ENCODE measurements around the gene TNPO3.
A peak's percentile ranks its signal among the peaks of the same experiment; 100 is the strongest.

Gene TNPO3

DNA sequence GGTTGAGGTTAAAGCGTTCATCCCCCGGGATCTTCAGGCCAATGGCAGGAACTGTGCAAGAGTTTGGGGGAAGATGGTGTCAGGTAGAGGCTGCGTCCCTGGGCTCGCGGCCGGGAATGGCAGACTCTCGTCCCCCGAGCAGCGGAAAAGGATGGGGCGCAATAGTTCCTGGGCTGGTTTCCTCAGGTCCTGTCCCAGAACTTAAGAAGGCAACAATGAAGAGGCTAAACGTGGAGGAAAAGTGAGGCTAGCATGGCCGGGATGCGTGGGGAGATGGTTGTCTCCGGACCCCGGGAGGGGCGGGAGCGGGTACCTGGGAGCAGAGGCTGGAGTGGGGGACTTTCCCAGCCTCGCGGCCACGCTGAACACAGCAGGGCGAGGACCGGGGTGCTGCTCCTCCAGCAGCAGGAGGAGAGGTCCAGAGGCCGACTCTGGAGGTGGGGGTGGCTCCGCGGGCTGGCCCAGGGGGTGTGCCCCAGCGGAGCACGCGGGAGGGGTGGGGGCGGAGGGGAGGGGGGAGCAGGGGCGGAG is 116.3 kb downstream of the TNPO3 start:
- H3K4me3 ChIP-seq (ENCODE audit: low read length) = peak overlapping the region; percentile 87
- TF ChIP-seq ZNF274 (IDR thresholded peaks at IDR 0.05; ENCODE audit: low read depth, low read length) = no peak

GRCh38 chr7:128937647-128938543 is 117.0 kb downstream of the TNPO3 start, which contains the start of gene IRF5:
IRF5 (plus strand) TSS chr7:128937927; CDS start chr7:128942082, 4,155 bp downstream.
- peak within 1 kb of the TSS; percentile 87 for H3K4me3 ChIP-seq (ENCODE audit: low read length)
- TF ChIP-seq ZNF274 (IDR thresholded peaks at IDR 0.05; ENCODE audit: low read depth, low read length) = no peak

GRCh38 chr7:128937271-128937646 is 117.7 kb downstream of the TNPO3 start:
- peak overlapping the region; percentile 87; the same call in 1 of the 2 replicates for H3K4me3 ChIP-seq (ENCODE audit: low read length)
- no peak for TF ChIP-seq ZNF274 (IDR thresholded peaks at IDR 0.05; ENCODE audit: low read depth, low read length)

GRCh38 chr7:128936798-128937197 is 118.1 kb downstream of the TNPO3 start:
- H3K4me3 ChIP-seq (ENCODE audit: low read length) = peak overlapping the region; percentile 87; the same call in 1 of the 2 replicates
- TF ChIP-seq ZNF274 (IDR thresholded peaks at IDR 0.05; ENCODE audit: low read depth, low read length) = no peak

DNA sequence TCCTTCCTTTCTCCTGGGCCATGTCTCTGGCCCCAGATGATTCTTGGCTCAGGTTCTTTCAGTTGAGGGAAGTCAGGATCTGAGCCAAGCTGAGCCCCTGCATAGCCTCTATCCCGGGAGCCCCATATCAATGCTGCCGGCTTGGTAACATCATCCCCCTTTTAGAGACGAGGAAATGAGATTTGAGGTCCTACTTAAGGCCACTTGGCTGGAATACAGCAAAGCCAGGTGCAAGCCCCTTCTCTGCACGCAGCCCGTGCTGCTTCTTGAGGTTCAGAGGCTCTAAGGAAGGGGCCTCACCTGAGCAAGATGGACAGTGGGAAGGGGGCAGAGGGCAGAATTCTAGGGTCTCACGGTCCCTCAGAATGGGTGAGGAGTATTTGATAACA is 119.6 kb downstream of the TNPO3 start:
- TF ChIP-seq ZNF274 (IDR thresholded peaks at IDR 0.05; ENCODE audit: low read depth, low read length) = no peak
- no peak overlapping the region for H3K4me3 ChIP-seq (ENCODE audit: low read length)

GRCh38 chr7:128934361-128935341 is 120.3 kb downstream of the TNPO3 start:
- no peak for TF ChIP-seq ZNF274 (IDR thresholded peaks at IDR 0.05; ENCODE audit: low read depth, low read length)
- no peak overlapping the region; the same call in 1 of the 2 replicates for H3K4me3 ChIP-seq (ENCODE audit: low read length)

GRCh38 chr7:128933180-128933891 is 121.6 kb downstream of the TNPO3 start:
- no peak for TF ChIP-seq ZNF274 (IDR thresholded peaks at IDR 0.05; ENCODE audit: low read depth, low read length)
- peak overlapping the region; percentile 1; the same call in 1 of the 2 replicates for H3K4me3 ChIP-seq (ENCODE audit: low read length)

GRCh38 chr7:128932862-128933179 is 122.1 kb downstream of the TNPO3 start:
- no peak for TF ChIP-seq ZNF274 (IDR thresholded peaks at IDR 0.05; ENCODE audit: low read depth, low read length)
- H3K4me3 ChIP-seq (ENCODE audit: low read length) = no peak overlapping the region

DNA sequence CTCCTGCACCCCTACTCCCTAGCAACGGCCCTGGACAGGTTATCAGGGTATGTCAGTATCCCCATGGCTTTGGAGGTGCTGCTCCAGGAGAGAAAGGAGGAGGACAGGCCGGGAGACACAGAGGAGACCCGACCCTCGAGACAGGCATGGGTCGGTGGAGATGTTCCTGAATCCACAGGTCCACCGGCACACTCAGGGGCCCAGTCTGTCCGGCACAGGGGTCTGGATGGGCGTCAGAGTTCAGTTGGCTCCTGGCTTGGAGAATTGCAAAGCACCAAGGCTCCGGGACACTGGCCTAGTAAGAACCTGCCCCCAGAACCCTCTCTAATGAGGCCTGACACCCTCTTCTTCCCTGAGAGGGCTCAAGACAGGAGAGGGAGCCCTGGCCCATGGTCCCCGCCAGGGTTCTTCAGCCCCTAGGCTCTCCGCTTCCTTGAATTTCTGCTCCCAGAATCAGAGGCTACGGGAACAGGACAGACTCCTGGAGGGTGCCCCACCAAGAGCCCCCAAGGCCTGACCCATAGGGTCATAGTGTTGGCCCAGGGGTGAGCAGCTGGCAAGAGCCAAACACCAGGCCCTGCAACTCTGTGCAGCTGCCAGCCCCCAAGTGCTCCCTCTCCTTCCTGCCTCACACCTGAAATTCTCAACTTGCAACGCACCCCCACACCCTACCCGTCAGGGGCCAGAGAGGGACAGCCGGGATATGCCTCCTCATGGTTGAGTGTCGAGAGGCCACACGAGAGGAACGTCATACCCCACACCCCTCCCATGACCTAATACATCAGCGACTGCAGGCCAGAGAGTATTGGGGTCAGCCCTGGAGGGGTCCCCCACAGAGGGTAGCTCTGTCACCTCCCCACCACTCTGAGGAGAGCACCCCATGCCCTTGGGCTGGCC is 122.7 kb downstream of the TNPO3 start:
- H3K4me3 ChIP-seq (ENCODE audit: low read length) = no peak overlapping the region

DNA sequence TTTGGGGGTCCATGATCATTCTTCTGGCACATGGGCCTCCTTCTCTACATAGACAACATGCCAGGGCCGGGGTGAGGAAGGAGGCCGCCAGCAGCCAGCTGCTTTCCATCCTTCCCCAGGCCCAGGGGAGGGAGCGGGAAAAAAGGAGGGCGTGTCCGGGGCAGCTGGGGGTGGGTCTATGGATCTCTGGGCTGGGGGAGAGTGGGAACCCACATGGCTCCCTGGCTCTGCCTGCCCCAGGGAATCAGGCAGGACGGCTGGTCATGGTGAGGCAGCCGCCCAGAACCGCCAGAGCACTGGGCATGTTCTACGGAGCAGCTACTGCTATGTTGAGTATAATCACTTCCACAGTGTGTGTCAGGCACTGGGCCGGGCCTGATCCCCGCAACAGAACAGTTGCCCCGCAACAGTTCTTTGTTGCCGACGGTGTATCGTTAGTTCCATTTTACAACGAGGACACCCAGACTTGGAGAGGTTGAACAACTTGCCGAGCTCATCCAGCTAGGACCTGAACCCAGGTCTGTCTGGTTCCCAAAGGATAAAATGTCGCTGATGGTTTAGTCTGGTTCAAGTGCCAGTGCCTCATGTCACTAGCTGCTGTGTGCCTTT is 123.6 kb downstream of the TNPO3 start:
- H3K4me3 ChIP-seq (ENCODE audit: low read length) = no peak overlapping the region
- no peak for TF ChIP-seq ZNF274 (IDR thresholded peaks at IDR 0.05; ENCODE audit: low read depth, low read length)

More for the DNA sequence above, 122.7 kb downstream of the TNPO3 start:
- TF ChIP-seq ZNF274 (IDR thresholded peaks at IDR 0.05; ENCODE audit: low read depth, low read length) = no peak

DNA sequence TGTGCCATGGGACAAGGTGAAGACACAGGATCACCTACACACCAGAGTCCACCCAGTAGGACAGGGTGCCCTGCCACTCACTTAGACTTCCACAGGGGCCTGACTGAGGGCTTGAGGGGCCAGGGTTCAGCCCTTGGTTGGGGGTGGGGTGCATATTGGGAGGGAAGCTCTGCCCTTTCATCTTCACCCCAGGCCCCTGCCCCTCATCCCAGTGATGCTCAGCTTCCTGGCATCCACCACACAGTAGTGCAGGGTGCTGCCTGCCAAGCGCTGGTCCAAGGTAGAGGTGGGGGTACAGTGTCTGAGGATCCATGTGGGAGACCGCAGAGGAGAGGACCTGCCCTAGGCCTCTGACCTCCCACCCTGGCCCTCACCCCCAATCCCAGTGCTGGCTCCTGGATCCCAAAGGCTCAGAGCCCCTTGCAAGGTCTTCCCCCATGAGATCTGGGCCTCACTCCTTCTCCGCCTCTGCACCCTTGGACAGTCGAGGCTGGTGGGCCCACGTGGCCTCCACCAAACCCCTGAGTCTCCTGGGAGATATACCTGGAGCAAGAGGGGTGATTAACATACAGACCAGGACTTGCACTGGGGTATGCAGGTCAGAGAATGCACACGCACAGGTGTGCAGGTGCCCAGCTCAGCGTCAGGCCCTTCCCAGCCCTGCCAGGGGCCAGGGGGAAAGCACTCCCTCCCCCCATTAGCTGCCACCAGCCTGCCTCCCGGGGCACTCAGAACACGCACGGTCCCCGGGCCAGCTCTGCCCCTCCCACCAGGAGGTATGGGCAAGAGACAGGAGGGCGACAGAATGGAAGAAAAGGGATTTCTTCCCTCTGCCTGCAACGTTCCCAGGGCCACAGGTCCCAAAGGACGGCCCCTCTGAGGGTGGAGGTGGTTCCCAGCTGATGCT is 125.8 kb downstream of the TNPO3 start:
- TF ChIP-seq ZNF274 (IDR thresholded peaks at IDR 0.05; ENCODE audit: low read depth, low read length) = no peak
- H3K4me3 ChIP-seq (ENCODE audit: low read length) = no peak overlapping the region
